ENCODE data around the gene GLIS1.

GLIS1 gene

GRCh38 chr1:53718443-53718842 is 20.5 kb downstream of the GLIS1 start:
- Histone ChIP-seq H2AFZ (ENCODE audit: low read length) (0 out of 2 replicates have a peak overlapping the region, but pooled peaks have one; percentile 26), H3K27me3 (ENCODE audit: insufficient read depth, low read length, poor library complexity, severe bottlenecking) (no peaks in the 10 kb centered on the region), H4K20me1 (ENCODE audit: insufficient read depth, low read length, poor library complexity, severe bottlenecking) (no peaks in the 10 kb centered on the region), H3K9me3 (ENCODE audit: insufficient read depth, low read depth, low read length) (no peaks in the 10 kb centered on the region), H3F3A (ENCODE audit: low read depth) (no peaks in the 10 kb centered on the region), H3K4me2 (ENCODE audit: low read depth, low read length, poor library complexity, severe bottlenecking) (no peak overlapping the region), H3K4me3 (ENCODE audit: low read length, poor library complexity, severe bottlenecking) (no peak overlapping the region), H3K9ac (ENCODE audit: low read depth, low read length, poor library complexity, severe bottlenecking) (no peak overlapping the region), H3K4me1 (ENCODE audit: insufficient read depth, low read length, poor library complexity, severe bottlenecking) (peaks cover 6% of the 10 kb centered on the region), H3K9me2 (replicated peaks; ENCODE audit: low read depth, low read length) (no peaks in the 10 kb centered on the region), H3K36me3 (ENCODE audit: insufficient read depth, low read length) (no peaks in the 10 kb centered on the region), H3K79me2 (ENCODE audit: insufficient read depth, low read length) (no peaks in the 10 kb centered on the region)
- TF ChIP-seq CTCF (conservative IDR thresholded peaks at IDR 0.05; ENCODE audit: low read length) (peak; percentile 21; the same call in 1 of the 2 replicates), EZH2phosphoT487 (IDR thresholded peaks at IDR 0.05; ENCODE audit: borderline replicate concordance) (no peak)

GRCh38 chr1:53717025-53717804 is 21.7 kb downstream of the GLIS1 start:
- H3K9me2 ChIP-seq (replicated peaks; ENCODE audit: low read depth, low read length), result no peaks in the 10 kb centered on the region
- H3K9me3 ChIP-seq (ENCODE audit: insufficient read depth, low read depth, low read length), result no peaks in the 10 kb centered on the region
- no peaks in the 10 kb centered on the region for H3K27me3 ChIP-seq (ENCODE audit: insufficient read depth, low read length, poor library complexity, severe bottlenecking)
- no peaks in the 10 kb centered on the region for H3K79me2 ChIP-seq (ENCODE audit: insufficient read depth, low read length)
- TF ChIP-seq CTCF (conservative IDR thresholded peaks at IDR 0.05; ENCODE audit: low read length), result no peak
- TF ChIP-seq EZH2phosphoT487 (IDR thresholded peaks at IDR 0.05; ENCODE audit: borderline replicate concordance), result no peak
- no peak overlapping the region for H3K9ac ChIP-seq (ENCODE audit: low read depth, low read length, poor library complexity, severe bottlenecking)
- 0 out of 2 replicates have a peak overlapping the region, but pooled peaks have one; percentile 15 for H2AFZ ChIP-seq (ENCODE audit: low read length)
- no peaks in the 10 kb centered on the region for H4K20me1 ChIP-seq (ENCODE audit: insufficient read depth, low read length, poor library complexity, severe bottlenecking)
- H3K36me3 ChIP-seq (ENCODE audit: insufficient read depth, low read length), result no peaks in the 10 kb centered on the region
- H3K4me3 ChIP-seq (ENCODE audit: low read length, poor library complexity, severe bottlenecking), result no peak overlapping the region
- H3K4me1 ChIP-seq (ENCODE audit: insufficient read depth, low read length, poor library complexity, severe bottlenecking), result peaks cover 6% of the 10 kb centered on the region
- H3K4me2 ChIP-seq (ENCODE audit: low read depth, low read length, poor library complexity, severe bottlenecking), result no peak overlapping the region
- no peaks in the 10 kb centered on the region for H3F3A ChIP-seq (ENCODE audit: low read depth)

GRCh38 chr1:53716150-53716549 is 22.8 kb downstream of the GLIS1 start:
- Histone ChIP-seq H3F3A (ENCODE audit: low read depth) (no peaks in the 10 kb centered on the region), H3K4me2 (ENCODE audit: low read depth, low read length, poor library complexity, severe bottlenecking) (no peak overlapping the region)

More at GRCh38 chr1:53716150-53716549, 22.8 kb downstream of the GLIS1 start:
- no peaks in the 10 kb centered on the region for H4K20me1 ChIP-seq (ENCODE audit: insufficient read depth, low read length, poor library complexity, severe bottlenecking)
- H3K27me3 ChIP-seq (ENCODE audit: insufficient read depth, low read length, poor library complexity, severe bottlenecking), result no peaks in the 10 kb centered on the region
- H3K4me1 ChIP-seq (ENCODE audit: insufficient read depth, low read length, poor library complexity, severe bottlenecking), result peaks cover 6% of the 10 kb centered on the region
- H2AFZ ChIP-seq (ENCODE audit: low read length), result peak overlapping the region; percentile 75
- TF ChIP-seq CTCF (conservative IDR thresholded peaks at IDR 0.05; ENCODE audit: low read length) (no peak), EZH2phosphoT487 (IDR thresholded peaks at IDR 0.05; ENCODE audit: borderline replicate concordance) (no peak)
- no peaks in the 10 kb centered on the region for H3K79me2 ChIP-seq (ENCODE audit: insufficient read depth, low read length)
- no peak overlapping the region for H3K9ac ChIP-seq (ENCODE audit: low read depth, low read length, poor library complexity, severe bottlenecking)
- no peaks in the 10 kb centered on the region for H3K36me3 ChIP-seq (ENCODE audit: insufficient read depth, low read length)
- no peak overlapping the region for H3K4me3 ChIP-seq (ENCODE audit: low read length, poor library complexity, severe bottlenecking)
- H3K9me2 ChIP-seq (replicated peaks; ENCODE audit: low read depth, low read length), result no peaks in the 10 kb centered on the region
- no peaks in the 10 kb centered on the region for H3K9me3 ChIP-seq (ENCODE audit: insufficient read depth, low read depth, low read length)
